Measurements from ENCODE around the gene UBE2I. TPM values are rescaled to one million over a fixed set of nuclear protein-coding genes. Genes with fewer than 3 reads are reported as not detected.

Gene UBE2I
- total and polyA plus RNA-seq, 4 donors: 19.4 to 23.9 (median 22.5) TPM

DNA sequence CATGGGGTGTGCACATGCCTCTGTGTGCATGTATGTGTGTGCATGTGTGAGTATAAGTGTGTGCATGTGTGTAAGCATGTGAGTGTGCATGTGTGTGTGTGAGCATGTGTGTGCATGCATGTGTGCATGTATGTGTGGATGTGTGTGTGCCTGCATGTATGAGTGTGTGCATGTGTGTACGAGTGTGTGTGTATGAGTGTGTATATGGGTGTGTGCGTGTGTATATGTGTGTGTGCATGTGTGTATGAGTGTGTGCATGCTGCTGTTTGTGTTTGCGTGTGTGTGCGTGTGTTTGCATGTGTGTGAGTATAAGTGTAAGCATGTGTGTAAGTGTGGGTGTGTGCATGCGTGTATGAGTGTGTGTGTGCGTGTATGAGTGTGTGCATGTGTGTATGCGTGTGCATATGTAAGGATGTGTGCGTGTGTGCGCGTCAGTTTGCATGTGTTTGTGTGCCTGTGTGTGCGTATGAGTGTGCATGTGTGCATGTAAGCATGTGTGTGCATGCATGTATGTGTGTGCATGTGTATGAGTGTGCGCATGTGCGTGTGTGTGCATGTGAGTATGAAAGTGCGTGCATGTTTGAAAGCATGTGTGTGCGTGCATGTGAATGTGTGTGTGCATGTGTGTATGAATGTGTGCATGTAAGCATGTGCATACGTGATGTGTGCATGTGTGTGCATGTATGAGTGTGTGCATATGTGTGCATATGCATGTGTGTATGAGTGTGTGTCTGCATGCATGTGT, 44.9 kb upstream of the UBE2I start:
- peaks cover 0 to 9% (median 1%) of the 10 kb centered on the region in 4 donors for H3K27me3 ChIP-seq (ENCODE audit: control insufficient read depth in 4 of 4, insufficient read depth in 4 of 4, low read length in 3 of 4)
- no peaks in the 10 kb centered on the region for H3K9me3 ChIP-seq (ENCODE audit: control insufficient read depth in 4 of 4, low read length in 3 of 4)
- TF ChIP-seq RXRA (IDR thresholded peaks at IDR 0.05) (no peak), FOXA2 (IDR thresholded peaks at IDR 0.05) (no peak), YY1 (IDR thresholded peaks at IDR 0.05) (no peak), HNF4G (IDR thresholded peaks at IDR 0.05) (no peak), RAD21 (IDR thresholded peaks at IDR 0.05) (no peak), NR2F2 (IDR thresholded peaks at IDR 0.05) (no peak), EGR1 (IDR thresholded peaks at IDR 0.05; ENCODE audit: low read depth in 2 of 2) (no peak), TAF1 (conservative IDR thresholded peaks at IDR 0.05) (no peak), JUND (IDR thresholded peaks at IDR 0.05) (no peak), GABPA (IDR thresholded peaks at IDR 0.05 in 1 of 2, conservative IDR thresholded peaks at IDR 0.05 in 1 of 2) (no peak)
- TF ChIP-seq, protein P1, sequence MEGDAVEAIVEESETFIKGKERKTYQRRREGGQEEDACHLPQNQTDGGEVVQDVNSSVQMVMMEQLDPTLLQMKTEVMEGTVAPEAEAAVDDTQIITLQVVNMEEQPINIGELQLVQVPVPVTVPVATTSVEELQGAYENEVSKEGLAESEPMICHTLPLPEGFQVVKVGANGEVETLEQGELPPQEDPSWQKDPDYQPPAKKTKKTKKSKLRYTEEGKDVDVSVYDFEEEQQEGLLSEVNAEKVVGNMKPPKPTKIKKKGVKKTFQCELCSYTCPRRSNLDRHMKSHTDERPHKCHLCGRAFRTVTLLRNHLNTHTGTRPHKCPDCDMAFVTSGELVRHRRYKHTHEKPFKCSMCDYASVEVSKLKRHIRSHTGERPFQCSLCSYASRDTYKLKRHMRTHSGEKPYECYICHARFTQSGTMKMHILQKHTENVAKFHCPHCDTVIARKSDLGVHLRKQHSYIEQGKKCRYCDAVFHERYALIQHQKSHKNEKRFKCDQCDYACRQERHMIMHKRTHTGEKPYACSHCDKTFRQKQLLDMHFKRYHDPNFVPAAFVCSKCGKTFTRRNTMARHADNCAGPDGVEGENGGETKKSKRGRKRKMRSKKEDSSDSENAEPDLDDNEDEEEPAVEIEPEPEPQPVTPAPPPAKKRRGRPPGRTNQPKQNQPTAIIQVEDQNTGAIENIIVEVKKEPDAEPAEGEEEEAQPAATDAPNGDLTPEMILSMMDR (IDR thresholded peaks at IDR 0.05; ENCODE audit: low read depth, low read length, missing input control): no peak
- TF ChIP-seq, protein P2, sequence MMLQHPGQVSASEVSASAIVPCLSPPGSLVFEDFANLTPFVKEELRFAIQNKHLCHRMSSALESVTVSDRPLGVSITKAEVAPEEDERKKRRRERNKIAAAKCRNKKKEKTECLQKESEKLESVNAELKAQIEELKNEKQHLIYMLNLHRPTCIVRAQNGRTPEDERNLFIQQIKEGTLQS (IDR thresholded peaks at IDR 0.05): no peak
- no peak for DNase-seq (ENCODE audit: low spot score)
- H3K4me3 ChIP-seq (ENCODE audit: low read depth in 1 of 3, low read length in 3 of 3): no peak overlapping the region
- H3K27ac ChIP-seq (ENCODE audit: low read depth in 1 of 2, low read length in 2 of 2): no peak overlapping the region
- H3K36me3 ChIP-seq (ENCODE audit: control insufficient read depth in 4 of 4, insufficient read depth in 3 of 4, low read depth in 1 of 4, low read length in 3 of 4): no peaks in the 10 kb centered on the region
- WGBS: 96% methylated on average over 16 of the region's 16 CpGs
- H3K4me1 ChIP-seq (ENCODE audit: control insufficient read depth in 4 of 4, insufficient read depth in 4 of 4, low read length in 3 of 4): no peaks in the 10 kb centered on the region
- no peak overlapping the region for H3K9ac ChIP-seq (ENCODE audit: low read depth in 1 of 2, low read length in 2 of 2)

DNA sequence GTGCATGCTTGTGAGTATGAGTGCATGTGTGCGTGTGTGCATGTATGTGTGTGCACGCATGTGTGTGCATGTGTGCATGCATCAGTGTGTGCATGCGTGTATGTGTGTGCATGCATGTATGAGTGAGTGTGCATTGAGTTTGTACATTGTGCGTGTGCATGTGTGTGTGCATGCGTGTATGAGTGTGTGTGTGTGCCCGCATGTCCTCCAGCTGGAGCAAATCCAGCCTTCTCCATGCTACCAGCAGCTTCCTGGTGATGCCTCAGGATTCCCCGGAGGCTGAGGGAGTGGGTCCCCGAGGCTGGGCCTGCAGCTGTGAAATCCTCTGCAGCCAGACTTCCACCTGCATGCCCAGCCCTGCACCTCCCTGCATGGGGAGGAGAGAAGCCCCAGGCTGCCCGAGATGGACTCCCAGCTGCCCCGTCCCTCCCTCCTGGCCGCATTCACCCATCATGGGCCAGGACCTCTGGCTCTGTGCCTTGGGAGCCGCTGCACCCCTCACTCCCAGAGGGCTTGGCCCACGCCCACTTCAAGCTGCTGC, 44.3 kb upstream of the UBE2I start:
- no peak overlapping the region for H3K4me3 ChIP-seq (ENCODE audit: low read depth in 1 of 3, low read length in 3 of 3)
- H3K9me3 ChIP-seq (ENCODE audit: control insufficient read depth in 4 of 4, low read length in 3 of 4): no peaks in the 10 kb centered on the region
- WGBS: 83% methylated on average over 13 of the region's 13 CpGs
- TF ChIP-seq RXRA (IDR thresholded peaks at IDR 0.05): no peak
- TF ChIP-seq JUND (IDR thresholded peaks at IDR 0.05): no peak
- TF ChIP-seq, protein P3, sequence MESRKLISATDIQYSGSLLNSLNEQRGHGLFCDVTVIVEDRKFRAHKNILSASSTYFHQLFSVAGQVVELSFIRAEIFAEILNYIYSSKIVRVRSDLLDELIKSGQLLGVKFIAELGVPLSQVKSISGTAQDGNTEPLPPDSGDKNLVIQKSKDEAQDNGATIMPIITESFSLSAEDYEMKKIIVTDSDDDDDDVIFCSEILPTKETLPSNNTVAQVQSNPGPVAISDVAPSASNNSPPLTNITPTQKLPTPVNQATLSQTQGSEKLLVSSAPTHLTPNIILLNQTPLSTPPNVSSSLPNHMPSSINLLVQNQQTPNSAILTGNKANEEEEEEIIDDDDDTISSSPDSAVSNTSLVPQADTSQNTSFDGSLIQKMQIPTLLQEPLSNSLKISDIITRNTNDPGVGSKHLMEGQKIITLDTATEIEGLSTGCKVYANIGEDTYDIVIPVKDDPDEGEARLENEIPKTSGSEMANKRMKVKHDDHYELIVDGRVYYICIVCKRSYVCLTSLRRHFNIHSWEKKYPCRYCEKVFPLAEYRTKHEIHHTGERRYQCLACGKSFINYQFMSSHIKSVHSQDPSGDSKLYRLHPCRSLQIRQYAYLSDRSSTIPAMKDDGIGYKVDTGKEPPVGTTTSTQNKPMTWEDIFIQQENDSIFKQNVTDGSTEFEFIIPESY (IDR thresholded peaks at IDR 0.05): no peak
- no peak for TF ChIP-seq EGR1 (IDR thresholded peaks at IDR 0.05; ENCODE audit: low read depth in 2 of 2)
- TF ChIP-seq HNF4A (conservative IDR thresholded peaks at IDR 0.05): no peak
- no peak for TF ChIP-seq FOXA1 (IDR thresholded peaks at IDR 0.05)
- TF ChIP-seq NR2F2 (IDR thresholded peaks at IDR 0.05): no peak
- TF ChIP-seq SP1 (IDR thresholded peaks at IDR 0.05): no peak
- TF ChIP-seq TAF1 (conservative IDR thresholded peaks at IDR 0.05): no peak
- TF ChIP-seq, protein P1 (IDR thresholded peaks at IDR 0.05; ENCODE audit: low read depth, low read length, missing input control): no peak
- TF ChIP-seq, protein P2 (IDR thresholded peaks at IDR 0.05): no peak
- TF ChIP-seq, protein P4, sequence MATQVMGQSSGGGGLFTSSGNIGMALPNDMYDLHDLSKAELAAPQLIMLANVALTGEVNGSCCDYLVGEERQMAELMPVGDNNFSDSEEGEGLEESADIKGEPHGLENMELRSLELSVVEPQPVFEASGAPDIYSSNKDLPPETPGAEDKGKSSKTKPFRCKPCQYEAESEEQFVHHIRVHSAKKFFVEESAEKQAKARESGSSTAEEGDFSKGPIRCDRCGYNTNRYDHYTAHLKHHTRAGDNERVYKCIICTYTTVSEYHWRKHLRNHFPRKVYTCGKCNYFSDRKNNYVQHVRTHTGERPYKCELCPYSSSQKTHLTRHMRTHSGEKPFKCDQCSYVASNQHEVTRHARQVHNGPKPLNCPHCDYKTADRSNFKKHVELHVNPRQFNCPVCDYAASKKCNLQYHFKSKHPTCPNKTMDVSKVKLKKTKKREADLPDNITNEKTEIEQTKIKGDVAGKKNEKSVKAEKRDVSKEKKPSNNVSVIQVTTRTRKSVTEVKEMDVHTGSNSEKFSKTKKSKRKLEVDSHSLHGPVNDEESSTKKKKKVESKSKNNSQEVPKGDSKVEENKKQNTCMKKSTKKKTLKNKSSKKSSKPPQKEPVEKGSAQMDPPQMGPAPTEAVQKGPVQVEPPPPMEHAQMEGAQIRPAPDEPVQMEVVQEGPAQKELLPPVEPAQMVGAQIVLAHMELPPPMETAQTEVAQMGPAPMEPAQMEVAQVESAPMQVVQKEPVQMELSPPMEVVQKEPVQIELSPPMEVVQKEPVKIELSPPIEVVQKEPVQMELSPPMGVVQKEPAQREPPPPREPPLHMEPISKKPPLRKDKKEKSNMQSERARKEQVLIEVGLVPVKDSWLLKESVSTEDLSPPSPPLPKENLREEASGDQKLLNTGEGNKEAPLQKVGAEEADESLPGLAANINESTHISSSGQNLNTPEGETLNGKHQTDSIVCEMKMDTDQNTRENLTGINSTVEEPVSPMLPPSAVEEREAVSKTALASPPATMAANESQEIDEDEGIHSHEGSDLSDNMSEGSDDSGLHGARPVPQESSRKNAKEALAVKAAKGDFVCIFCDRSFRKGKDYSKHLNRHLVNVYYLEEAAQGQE (IDR thresholded peaks at IDR 0.05): no peak
- no peak for TF ChIP-seq FOXA2 (IDR thresholded peaks at IDR 0.05)
- TF ChIP-seq GABPA (IDR thresholded peaks at IDR 0.05 in 1 of 2, conservative IDR thresholded peaks at IDR 0.05 in 1 of 2): no peak
- TF ChIP-seq, protein P5, sequence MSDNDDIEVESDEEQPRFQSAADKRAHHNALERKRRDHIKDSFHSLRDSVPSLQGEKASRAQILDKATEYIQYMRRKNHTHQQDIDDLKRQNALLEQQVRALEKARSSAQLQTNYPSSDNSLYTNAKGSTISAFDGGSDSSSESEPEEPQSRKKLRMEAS (IDR thresholded peaks at IDR 0.05): no peak
- TF ChIP-seq YY1 (IDR thresholded peaks at IDR 0.05): no peak
- no peak for TF ChIP-seq HNF4G (IDR thresholded peaks at IDR 0.05)
- TF ChIP-seq RAD21 (IDR thresholded peaks at IDR 0.05): no peak
- H3K36me3 ChIP-seq (ENCODE audit: control insufficient read depth in 4 of 4, insufficient read depth in 3 of 4, low read depth in 1 of 4, low read length in 3 of 4): no peaks in the 10 kb centered on the region
- H3K4me1 ChIP-seq (ENCODE audit: control insufficient read depth in 4 of 4, insufficient read depth in 4 of 4, low read length in 3 of 4): no peaks in the 10 kb centered on the region
- peaks cover 0 to 7% (median 1%) of the 10 kb centered on the region in 4 donors for H3K27me3 ChIP-seq (ENCODE audit: control insufficient read depth in 4 of 4, insufficient read depth in 4 of 4, low read length in 3 of 4)
- DNase-seq (ENCODE audit: low spot score): no peak
- no peak overlapping the region for H3K9ac ChIP-seq (ENCODE audit: low read depth in 1 of 2, low read length in 2 of 2)
- no peak overlapping the region for H3K27ac ChIP-seq (ENCODE audit: low read depth in 1 of 2, low read length in 2 of 2)
